GM13976 (cell line): ENCODE measurements around the gene STK24.
"Not testable (repeated sequence)": the region's sequence is repeated elsewhere in the genome, so short reads cannot be mapped to it uniquely, and the experiment has no call there.

Source experiments
- DNase-seq: peaks from one replicate; pipeline ENCODE4 v3.0.0; 2012; ENCODE audit warnings: low spot score
- CTCF ChIP-seq: IDR thresholded peaks from 2 replicates; pipeline ENCODE4 v1.5.1; 2012; ENCODE audit warnings: borderline replicate concordance, mild to moderate bottlenecking; ENCODE audit not compliant: insufficient read depth; ENCODE audit errors: extremely low read depth, missing control alignments, control extremely low read depth
- in situ Hi-C: fragments of 300-500 bp; cut with MboI; formaldehyde crosslinking; loops from one replicate; pipeline ENCODE4 v1.12.0; 2022; ENCODE audit warnings: low sequenced_read_pairs, mixed read lengths, inconsistent platforms; ENCODE audit not compliant: unreplicated experiment

Gene STK24

GRCh38 chr13:98422046-98422445, 154.9 kb downstream of the STK24 start:
- TF ChIP-seq CTCF = no peak
- in situ Hi-C loops = no loop called here
- no peak for DNase-seq

GRCh38 chr13:98420554-98421175, 156.2 kb downstream of the STK24 start:
- DNase-seq = no peak
- TF ChIP-seq CTCF = no peak
- in situ Hi-C loops = no loop called here

- no peak for TF ChIP-seq CTCF
- no peak for DNase-seq
- in situ Hi-C loops = no loop called here
Measured at GRCh38 chr13:98419786-98420553, 156.9 kb downstream of the STK24 start.

- no peak for DNase-seq
- no peak for TF ChIP-seq CTCF
- in situ Hi-C loops = no loop called here
Measured at GRCh38 chr13:98416408-98416807, 160.5 kb downstream of the STK24 start.

GRCh38 chr13:98415326-98416070, 161.4 kb downstream of the STK24 start:
- TF ChIP-seq CTCF = no peak
- DNase-seq = no peak
- in situ Hi-C loops = no loop called here

- in situ Hi-C loops = no loop called here
Measured at GRCh38 chr13:98413796-98414195, 163.1 kb downstream of the STK24 start.

GRCh38 chr13:98413278-98413677, 163.6 kb downstream of the STK24 start:
- in situ Hi-C loops, DNase-seq: not testable (repeated sequence)

More at GRCh38 chr13:98413796-98414195, 163.1 kb downstream of the STK24 start:
- no peak for TF ChIP-seq CTCF
- DNase-seq = no peak
